AG09319 (cell line): ENCODE measurements around the gene UTS2.

Source experiments
- DNase-seq: peaks from one replicate; pipeline ENCODE4 v3.0.0-alpha.2; 2010; ENCODE audit warnings: low read depth; ENCODE audit errors: extremely low read depth
- TF ChIP-seq, protein P1 (sequence below): IDR thresholded peaks from 2 replicates; pipeline ENCODE4 v1.5.1; 2011; ENCODE audit warnings: low read depth, mild to moderate bottlenecking, inconsistent platforms, low read length, moderate library complexity

The UTS2 gene

DNA sequence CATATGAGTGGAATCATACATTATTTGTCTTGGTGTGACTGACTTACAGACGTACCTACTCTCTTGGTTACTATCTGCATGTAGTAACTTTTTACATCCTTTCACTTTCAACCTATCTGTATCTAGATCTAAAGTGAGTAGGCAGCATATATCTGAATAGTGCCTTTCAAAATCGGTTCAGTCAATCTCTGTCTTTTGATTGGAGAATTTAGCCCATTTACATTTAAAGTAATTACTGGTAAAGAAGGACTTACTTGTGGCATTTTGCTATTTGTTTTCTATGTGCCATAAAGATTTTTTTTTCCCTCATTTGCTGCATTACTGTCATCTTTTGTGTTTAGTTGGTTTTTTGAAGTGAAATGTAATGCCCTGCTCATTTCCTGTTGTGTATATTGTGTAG lies 14.2 kb downstream of the UTS2 start:
- TF ChIP-seq, protein P1, sequence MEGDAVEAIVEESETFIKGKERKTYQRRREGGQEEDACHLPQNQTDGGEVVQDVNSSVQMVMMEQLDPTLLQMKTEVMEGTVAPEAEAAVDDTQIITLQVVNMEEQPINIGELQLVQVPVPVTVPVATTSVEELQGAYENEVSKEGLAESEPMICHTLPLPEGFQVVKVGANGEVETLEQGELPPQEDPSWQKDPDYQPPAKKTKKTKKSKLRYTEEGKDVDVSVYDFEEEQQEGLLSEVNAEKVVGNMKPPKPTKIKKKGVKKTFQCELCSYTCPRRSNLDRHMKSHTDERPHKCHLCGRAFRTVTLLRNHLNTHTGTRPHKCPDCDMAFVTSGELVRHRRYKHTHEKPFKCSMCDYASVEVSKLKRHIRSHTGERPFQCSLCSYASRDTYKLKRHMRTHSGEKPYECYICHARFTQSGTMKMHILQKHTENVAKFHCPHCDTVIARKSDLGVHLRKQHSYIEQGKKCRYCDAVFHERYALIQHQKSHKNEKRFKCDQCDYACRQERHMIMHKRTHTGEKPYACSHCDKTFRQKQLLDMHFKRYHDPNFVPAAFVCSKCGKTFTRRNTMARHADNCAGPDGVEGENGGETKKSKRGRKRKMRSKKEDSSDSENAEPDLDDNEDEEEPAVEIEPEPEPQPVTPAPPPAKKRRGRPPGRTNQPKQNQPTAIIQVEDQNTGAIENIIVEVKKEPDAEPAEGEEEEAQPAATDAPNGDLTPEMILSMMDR, result no peak

DNA sequence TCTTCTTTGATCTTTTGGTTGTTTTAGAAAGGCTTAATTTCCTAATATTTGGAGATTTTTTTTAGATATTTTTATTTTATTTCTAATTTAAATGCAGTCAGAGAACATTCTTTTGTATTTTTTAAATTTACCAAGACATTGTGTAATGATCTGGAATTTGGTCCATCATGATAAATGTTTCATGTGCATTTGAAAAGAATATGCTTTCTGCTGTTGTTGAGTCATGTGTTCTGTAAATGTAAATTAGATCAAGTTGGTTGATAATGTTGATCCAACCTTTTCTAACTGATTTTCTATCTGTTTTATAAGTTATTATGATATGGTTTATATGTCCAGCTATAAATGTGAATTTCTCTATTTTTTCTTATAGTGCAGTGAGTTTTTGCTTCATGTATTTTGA lies 19.8 kb downstream of the UTS2 start:
- no peak for DNase-seq
- TF ChIP-seq, protein P1, result no peak

More for the DNA sequence above, 14.2 kb downstream of the UTS2 start:
- no peak for DNase-seq

DNA sequence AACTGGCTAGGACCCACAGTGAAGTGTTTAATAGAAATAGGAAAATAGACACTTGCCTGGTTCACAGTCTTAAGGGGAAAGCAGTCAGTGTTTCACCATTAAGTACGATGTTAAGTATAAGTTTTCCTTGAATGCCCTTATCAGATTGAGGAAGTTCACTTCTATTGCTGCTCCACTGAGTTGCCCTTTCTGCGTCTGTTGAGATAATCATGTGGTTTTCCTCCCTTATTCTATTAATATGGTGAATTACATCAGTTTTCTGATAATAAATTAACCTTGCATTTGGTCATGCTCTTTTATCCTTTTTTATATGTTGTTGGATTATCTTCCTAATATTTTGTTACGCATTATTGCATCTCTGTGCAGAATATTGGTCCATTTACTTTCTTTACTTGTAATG lies 21.4 kb downstream of the UTS2 start:
- TF ChIP-seq, protein P1, result no peak
- DNase-seq, result no peak

DNA sequence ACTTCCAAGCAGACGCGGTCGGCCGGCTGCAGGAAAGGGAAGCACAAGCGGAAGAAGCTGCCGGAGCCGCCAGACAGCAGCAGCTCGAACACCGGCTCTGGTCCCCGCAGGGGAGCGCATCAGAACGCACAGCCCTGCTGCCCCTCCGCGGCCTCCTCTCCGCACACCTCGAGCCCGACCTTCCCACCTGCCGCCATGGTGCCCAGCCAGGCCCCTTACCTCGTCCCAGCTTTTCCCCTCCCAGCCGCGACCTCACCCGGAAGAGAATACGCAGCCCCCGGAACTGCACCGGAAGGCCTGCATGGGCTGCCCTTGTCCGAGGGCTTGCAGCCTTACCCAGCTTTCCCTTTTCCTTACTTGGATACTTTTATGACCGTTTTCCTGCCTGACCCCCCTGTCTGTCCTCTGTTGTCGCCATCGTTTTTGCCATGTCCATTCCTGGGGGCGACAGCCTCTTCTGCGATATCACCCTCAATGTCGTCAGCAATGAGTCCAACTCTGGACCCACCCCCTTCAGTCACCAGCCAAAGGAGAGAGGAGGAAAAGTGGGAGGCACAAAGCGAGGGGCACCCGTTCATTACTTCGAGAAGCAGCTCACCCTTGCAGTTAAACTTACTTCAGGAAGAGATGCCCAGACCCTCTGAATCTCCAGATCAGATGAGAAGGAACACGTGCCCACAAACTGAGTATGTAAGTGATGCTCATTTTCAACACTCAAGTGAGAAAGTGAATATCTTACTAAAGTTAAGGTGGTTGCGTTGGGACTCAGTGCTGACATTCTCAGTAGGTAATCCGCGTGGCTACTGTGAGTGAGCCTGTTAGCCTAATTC lies 25.5 kb downstream of the UTS2 start:
- DNase-seq, result no peak
- TF ChIP-seq, protein P1, result no peak

DNA sequence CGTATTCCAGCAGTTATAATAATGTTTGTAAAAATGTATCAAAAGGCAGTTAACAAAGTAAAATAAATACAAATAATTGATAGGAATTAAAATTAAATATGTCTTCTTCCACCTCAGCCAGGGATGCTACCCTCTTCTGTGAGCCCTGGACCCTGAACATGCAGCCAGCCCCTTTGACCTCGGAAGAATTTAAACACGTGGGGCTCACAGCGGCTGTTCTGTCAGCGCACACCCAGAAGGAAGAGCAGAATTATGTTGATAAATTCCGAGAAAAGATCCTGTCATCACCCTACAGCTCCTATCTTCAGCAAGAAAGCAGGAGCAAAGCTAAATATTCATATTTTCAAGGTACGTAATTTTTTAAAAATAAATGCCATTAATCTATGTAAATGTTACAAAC lies 26.5 kb downstream of the UTS2 start:
- no peak for DNase-seq
- TF ChIP-seq, protein P1, result no peak

DNA sequence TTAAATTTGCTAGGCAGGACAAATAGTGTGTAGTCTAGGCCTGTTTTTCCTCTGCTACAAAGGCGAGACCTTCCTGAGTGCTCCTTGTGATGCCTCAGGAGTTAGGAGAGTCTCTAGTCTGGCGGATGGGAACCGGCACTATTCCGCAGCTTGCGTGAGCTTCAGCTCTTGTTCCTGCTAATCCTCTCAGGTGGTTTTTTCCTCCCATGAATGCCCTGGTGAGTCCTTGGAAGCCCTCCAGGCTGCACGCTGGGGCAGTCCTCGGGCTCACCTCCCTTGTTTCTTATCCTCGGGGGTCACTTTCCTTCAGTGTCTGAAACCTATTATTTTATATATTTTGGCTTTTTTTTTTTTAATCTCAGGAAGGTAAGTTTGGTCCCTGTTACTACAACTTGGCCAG lies 28.2 kb downstream of the UTS2 start:
- no peak for DNase-seq
- TF ChIP-seq, protein P1, result no peak

DNA sequence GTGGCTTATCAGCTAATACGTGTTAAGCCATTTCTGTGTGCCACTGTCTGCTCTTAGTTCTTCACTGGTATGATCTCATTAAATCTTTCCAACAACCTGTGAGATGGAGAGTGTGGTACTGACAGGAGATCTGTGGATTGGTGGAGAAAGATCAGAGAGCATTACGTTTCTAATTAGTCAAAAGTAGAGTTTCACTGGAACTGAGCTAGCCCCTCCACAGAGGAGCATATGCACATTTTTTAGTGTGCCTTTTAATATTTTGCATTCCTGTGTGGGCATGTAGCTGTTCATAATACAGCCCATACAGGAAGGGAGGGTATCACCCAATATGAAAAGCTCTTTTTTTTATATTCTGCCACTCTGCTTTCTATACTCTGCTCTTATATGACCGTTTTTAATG lies 31.6 kb downstream of the UTS2 start:
- DNase-seq, result no peak
- TF ChIP-seq, protein P1, result no peak
